Endothelial cell of umbilical vein (primary cell): ENCODE data around the gene LUZP4. TPM values are rescaled to one million over a fixed set of nuclear protein-coding genes. Genes with fewer than 3 reads are reported as not detected.
A peak's percentile ranks its signal among the peaks of the same experiment; 100 is the strongest.

Source experiments
- BruUV-seq: library from RNA; stranded (reverse); fragments of 400-500 nt; replicated peaks from 2 replicates; lab custom pipeline; 2021; lab: Mats Ljungman, UMichigan
- CTCF ChIA-PET: fragments of 300-600, 350-600 bp; sonication (Branson Sonifier 250); formaldehyde crosslinking; loops from one replicate; lab custom pipeline; 2021; ENCODE audit warnings: antibody characterized with exemption, inconsistent platforms; lab: Charles Lee
- POLR2A ChIA-PET: fragments of 300-600, 350-600 bp; sonication (Branson Sonifier 250); formaldehyde crosslinking; loops from one replicate; lab custom pipeline; 2021; ENCODE audit warnings: antibody characterized with exemption, inconsistent platforms; lab: Charles Lee
- DNase-seq: peaks from one replicate; pipeline ENCODE4 v3.0.0-alpha.2; 2011; ENCODE audit warnings: low read depth, low spot score
- FAIRE-seq: peaks from 2 replicates; lab custom pipeline; 2011; peaks lifted over from hg19 to GRCh38; lab: Jason Lieb, UNC
- H2AFZ ChIP-seq: 2 replicates; pipeline ENCODE4 v1.6.0; 2012; ENCODE audit warnings: low read depth, low read length, control low read depth, inconsistent platforms
- H3K27ac ChIP-seq: 2 replicates; pipeline ENCODE4 v1.5.1; 2011; ENCODE audit warnings: low read depth, mild to moderate bottlenecking, control low read depth, low read length, moderate library complexity; ENCODE audit not compliant: insufficient read depth
- H3K27me3 ChIP-seq, 2 experiments: 2 replicates each; pipeline versions ENCODE4 v1.6.0 to v1.6.1; 2011; ENCODE audit warnings: low read length in 2 of 2, mixed read lengths in 1 of 2; ENCODE audit not compliant: control insufficient read depth in 2 of 2, insufficient read depth in 2 of 2
- H3K36me3 ChIP-seq, 2 experiments: 2 replicates in 1 of 2; 3 replicates in 1 of 2; pipeline ENCODE4 v1.5.1; 2011; ENCODE audit warnings: low read length in 2 of 2, mild to moderate bottlenecking in 1 of 2, moderate library complexity in 1 of 2; ENCODE audit not compliant: control insufficient read depth in 2 of 2, insufficient read depth in 2 of 2; ENCODE audit errors: extremely low read depth in 1 of 2
- H3K4me1 ChIP-seq: 3 replicates; pipeline ENCODE4 v1.5.1; 2011; ENCODE audit warnings: mild to moderate bottlenecking, low read length; ENCODE audit not compliant: control insufficient read depth, insufficient read depth; ENCODE audit errors: extremely low read depth
- H3K4me2 ChIP-seq: 2 replicates; pipeline ENCODE4 v1.6.1; 2011; ENCODE audit warnings: low read length, control low read depth, mixed read lengths; ENCODE audit not compliant: insufficient read depth
- H3K4me3 ChIP-seq, 3 experiments: fragments of 200-600 bp in 1 of 3; sonication (generic), shearing (Covaris generic) in 1 of 3; replicated peaks in 1 of 3; 2 replicates each; pipeline ENCODE4 v1.5.1; 2011 to 2016; ENCODE audit warnings: control low read depth in 3 of 3, low read length in 3 of 3, mild to moderate bottlenecking in 2 of 3, inconsistent platforms in 1 of 3, low read depth in 1 of 3, moderate library complexity in 1 of 3; ENCODE audit not compliant: insufficient read depth in 1 of 3
- H3K79me2 ChIP-seq: 2 replicates; pipeline ENCODE4 v1.6.0; 2012; ENCODE audit warnings: low read length, inconsistent platforms; ENCODE audit not compliant: control insufficient read depth, insufficient read depth
- H3K9ac ChIP-seq: replicated peaks from 2 replicates; pipeline ENCODE3; 2011; ENCODE audit warnings: low read length, control low read depth; ENCODE audit not compliant: insufficient read depth; ENCODE audit errors: extremely low read depth
- H3K9me1 ChIP-seq: replicated peaks from 3 replicates; pipeline ENCODE4 v1.6.0; 2011; ENCODE audit warnings: mild to moderate bottlenecking, low read length; ENCODE audit not compliant: control insufficient read depth, insufficient read depth; ENCODE audit errors: extremely low read depth
- H3K9me3 ChIP-seq: replicated peaks from 2 replicates; pipeline ENCODE4 v1.5.1; 2012; ENCODE audit warnings: low read length, inconsistent platforms; ENCODE audit not compliant: control insufficient read depth, insufficient read depth
- H4K20me1 ChIP-seq: replicated peaks from 2 replicates; pipeline ENCODE3; 2011; ENCODE audit warnings: mild to moderate bottlenecking, low read length; ENCODE audit not compliant: control insufficient read depth, insufficient read depth; ENCODE audit errors: extremely low read depth
- EZH2 ChIP-seq: IDR thresholded peaks from 2 replicates; pipeline ENCODE4 v1.6.1; 2012; ENCODE audit warnings: borderline replicate concordance, low read depth, mild to moderate bottlenecking, moderate library complexity, low read length, inconsistent platforms; ENCODE audit not compliant: severe bottlenecking
- FOS ChIP-seq: IDR thresholded peaks from 2 replicates; pipeline ENCODE4 v1.6.1; 2011; ENCODE audit warnings: mild to moderate bottlenecking, low read length, moderate library complexity, borderline replicate concordance; ENCODE audit not compliant: insufficient read depth
- GATA2 ChIP-seq: IDR thresholded peaks from 2 replicates; pipeline ENCODE4 v1.7.0; 2011; ENCODE audit warnings: low read depth, mild to moderate bottlenecking, moderate library complexity, mixed read lengths, low read length; ENCODE audit not compliant: insufficient read length, insufficient read depth
- JUN ChIP-seq: IDR thresholded peaks from 2 replicates; pipeline ENCODE4 v1.6.1; 2011; ENCODE audit warnings: borderline replicate concordance, low read depth; ENCODE audit not compliant: insufficient read length, insufficient read depth
- MYC ChIP-seq: IDR thresholded peaks from one replicate; pipeline ENCODE4 v1.6.1; 2011; ENCODE audit warnings: mild to moderate bottlenecking, low read depth, low read length
- POLR2A ChIP-seq: IDR thresholded peaks from 2 replicates; pipeline ENCODE4 v1.6.1; 2012; ENCODE audit warnings: low read depth, mild to moderate bottlenecking, control low read depth, low read length
- POLR2AphosphoS5 ChIP-seq: IDR thresholded peaks from 2 replicates; pipeline ENCODE4 v1.6.1; 2012; ENCODE audit warnings: low read depth, mild to moderate bottlenecking, control low read depth, low read length, moderate library complexity; ENCODE audit not compliant: insufficient read depth
- dilution Hi-C: fragments of 300-500 bp; cut with MboI; formaldehyde crosslinking; loops from one replicate; pipeline ENCODE4 v1.15.0; 2019; ENCODE audit warnings: low sequenced_read_pairs; ENCODE audit not compliant: extremely low pct_ligation_motif_present
- intact Hi-C: fragments of 100-400 bp; cut with micrococcal nuclease; formaldehyde crosslinking; loops from one replicate; pipeline ENCODE4 v1.10.0; 2022
- polyA plus RNA-seq, 4 experiments: library from polyadenylated mRNA; depleted of rRNA in 3 of 4; stranded (reverse) in 3 of 4; unstranded in 1 of 4; fragments of >200 nt; gene quantifications; 2 replicates each; pipeline versions ENCODE4 v1.2.1 to v1.2.3, GENCODE V29; 2011 to 2012; ENCODE audit warnings: missing spikeins in 1 of 4
- total RNA-seq: library from RNA; stranded (reverse); gene quantifications from 2 replicates; pipeline ENCODE4 v1.2.3, GENCODE V29; 2021
- TF ChIP-seq, protein P1 (sequence below): IDR thresholded peaks from 2 replicates; pipeline ENCODE4 v1.6.1; 2011; ENCODE audit not compliant: insufficient read depth, insufficient read length

Gene LUZP4
- total and polyA plus RNA-seq, 2 donors (not counting 3 experiments of a cell fraction or from before 2014, with no cell fraction given) = not detected

GRCh38 chrX:115341421-115341820 lies 51.9 kb downstream of the LUZP4 start:
- no peak for DNase-seq
- Histone ChIP-seq H3K4me2 (no peak overlapping the region), H3K9me1 (no peaks in the 10 kb centered on the region), H3K79me2 (no peaks in the 10 kb centered on the region), H3K4me3 (no peak overlapping the region), H3K4me1 (peaks cover 11% of the 10 kb centered on the region), H3K36me3 (no peaks in the 10 kb centered on the region), H3K9me3 (no peaks in the 10 kb centered on the region), H2AFZ (no peak overlapping the region), H4K20me1 (no peaks in the 10 kb centered on the region), H3K27ac (no peak overlapping the region), H3K27me3 (no peaks in the 10 kb centered on the region), H3K9ac (no peak overlapping the region)
- no peak for FAIRE-seq
- POLR2A ChIA-PET = no interaction called here
- dilution Hi-C loops (no loop called here), intact Hi-C loops (no loop called here)
- TF ChIP-seq, protein P1, sequence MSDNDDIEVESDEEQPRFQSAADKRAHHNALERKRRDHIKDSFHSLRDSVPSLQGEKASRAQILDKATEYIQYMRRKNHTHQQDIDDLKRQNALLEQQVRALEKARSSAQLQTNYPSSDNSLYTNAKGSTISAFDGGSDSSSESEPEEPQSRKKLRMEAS = no peak
- TF ChIP-seq MYC (no peak), EZH2 (no peak), POLR2AphosphoS5 (no peak), JUN (no peak)
- BruUV-seq = no TSS peak
- CTCF ChIA-PET = interaction anchor here (0.6 kb wide), 1 partner anchor 222 kb away, joined by 3 read pairs; no protein-coding TSS in a partner anchor

DNA sequence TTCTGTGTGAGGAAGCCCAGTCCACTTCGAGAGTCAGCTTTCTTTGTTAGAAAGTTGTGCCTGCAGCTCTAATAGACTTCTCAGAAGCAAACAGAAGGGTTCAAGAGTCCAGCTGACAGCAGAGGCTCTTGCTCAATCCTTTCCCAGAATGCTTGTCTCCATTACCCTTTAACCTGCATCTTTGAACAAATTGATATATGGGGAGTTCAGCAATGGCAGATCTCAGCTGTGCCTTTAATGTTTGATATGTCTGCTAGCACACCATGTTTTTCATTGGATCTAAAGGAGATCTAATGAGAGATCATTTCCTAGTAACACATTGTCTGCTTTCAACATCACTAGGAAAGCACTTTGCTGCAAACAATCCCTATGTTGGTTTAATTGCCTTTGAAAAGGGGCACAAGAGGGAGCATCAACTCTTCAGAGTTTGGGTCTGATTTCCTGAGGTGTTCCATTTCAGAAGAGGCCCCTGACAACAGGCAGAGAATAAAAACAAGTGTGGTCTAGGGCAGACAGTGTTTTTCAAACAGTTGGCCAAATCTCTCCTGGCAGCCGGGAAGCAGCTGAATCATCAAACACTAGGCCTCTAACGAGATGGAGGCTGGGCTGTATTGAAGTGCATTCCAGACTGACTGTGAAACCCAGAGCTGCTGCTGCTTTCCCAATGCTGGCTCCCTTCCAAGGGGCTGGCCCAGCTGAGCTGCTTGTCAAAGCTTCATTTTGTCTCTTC lies 55.5 kb downstream of the LUZP4 start:
- Histone ChIP-seq H3K36me3 (no peaks in the 10 kb centered on the region), H3K4me1 (peaks cover 11% of the 10 kb centered on the region), H3K9me1 (no peaks in the 10 kb centered on the region), H3K4me2 (peak overlapping the region; percentile 22), H3K27me3 (no peaks in the 10 kb centered on the region), H3K9me3 (no peaks in the 10 kb centered on the region), H4K20me1 (no peaks in the 10 kb centered on the region), H2AFZ (peak overlapping the region; percentile 73), H3K27ac (peak overlapping the region; percentile 61), H3K4me3 (no peak overlapping the region), H3K9ac (peak overlapping the region; percentile 60), H3K79me2 (no peaks in the 10 kb centered on the region)
- TF ChIP-seq GATA2 (no peak), FOS (no peak), POLR2A (no peak), MYC (no peak)
- TF ChIP-seq, protein P1 = no peak
- dilution Hi-C loops (no loop called here), intact Hi-C loops (loop anchor here (1.0 to 2.0 kb wide), 4 partner anchors 26 to 250 kb away; partner anchors contain the start of gene PLS3)
- DNase-seq (peak; percentile 94), FAIRE-seq (peak; percentile 100)
- BruUV-seq = no TSS peak
- ChIA-PET CTCF (interaction anchor here (0.7 to 1.5 kb wide), 16 partner anchors 9 to 298 kb away, joined by 3 to 10 read pairs (median 4); no protein-coding TSS in a partner anchor), POLR2A (no interaction called here)
